ENCODE data around the gene SAP30BP. TPM values are rescaled to one million over a fixed set of nuclear protein-coding genes. Genes with fewer than 3 reads are reported as not detected.

The SAP30BP gene
- total and polyA plus RNA-seq, 2 of the 13 experiments (the other 11 are each of a cell fraction or from before 2014, with no cell fraction given) = 67.7 to 99.4 TPM

- TF ChIP-seq ARNT2 (CRISPR knock-in tag; IDR thresholded peaks at IDR 0.05; ENCODE audit: low read depth) (no peak; the same call in none of the 2 replicates), TEAD2 (CRISPR knock-in tag; IDR thresholded peaks at IDR 0.05) (peak; percentile 83; the same call in 1 of the 2 replicates), STAT5B (CRISPR knock-in tag; IDR thresholded peaks at IDR 0.05) (no peak), FOXP4 (CRISPR knock-in tag; IDR thresholded peaks at IDR 0.05) (no peak), ZMYM2 (CRISPR knock-in tag; IDR thresholded peaks at IDR 0.05) (peak; percentile 92), IRX3 (CRISPR knock-in tag; IDR thresholded peaks at IDR 0.05; ENCODE audit: borderline replicate concordance, low read depth) (peak; percentile 94; the same call in 1 of the 2 replicates), MBD4 (IDR thresholded peaks at IDR 0.05; ENCODE audit: borderline replicate concordance, low read length) (no peak), ZNF501 (CRISPR knock-in tag; IDR thresholded peaks at IDR 0.05) (no peak), ZFP37 (CRISPR knock-in tag; IDR thresholded peaks at IDR 0.05; ENCODE audit: borderline replicate concordance) (peak; percentile 90; the same call in 1 of the 2 replicates), ZGPAT (CRISPR knock-in tag; IDR thresholded peaks at IDR 0.05) (no peak; the same call in none of the 2 replicates), ZSCAN21 (CRISPR knock-in tag; IDR thresholded peaks at IDR 0.05; ENCODE audit: borderline replicate concordance) (peak; percentile 97), AFF4 (CRISPR knock-in tag; IDR thresholded peaks at IDR 0.05) (0 out of 2 replicates have a peak, but pooled peaks have one; percentile 25), RARG (CRISPR knock-in tag; IDR thresholded peaks at IDR 0.05; ENCODE audit: low read depth) (no peak), PBX2 (CRISPR knock-in tag; IDR thresholded peaks at IDR 0.05) (no peak), REL (CRISPR knock-in tag; conservative IDR thresholded peaks at IDR 0.05) (peak; percentile 64; the same call in 1 of the 2 replicates)
- TF ChIP-seq, protein P1, sequence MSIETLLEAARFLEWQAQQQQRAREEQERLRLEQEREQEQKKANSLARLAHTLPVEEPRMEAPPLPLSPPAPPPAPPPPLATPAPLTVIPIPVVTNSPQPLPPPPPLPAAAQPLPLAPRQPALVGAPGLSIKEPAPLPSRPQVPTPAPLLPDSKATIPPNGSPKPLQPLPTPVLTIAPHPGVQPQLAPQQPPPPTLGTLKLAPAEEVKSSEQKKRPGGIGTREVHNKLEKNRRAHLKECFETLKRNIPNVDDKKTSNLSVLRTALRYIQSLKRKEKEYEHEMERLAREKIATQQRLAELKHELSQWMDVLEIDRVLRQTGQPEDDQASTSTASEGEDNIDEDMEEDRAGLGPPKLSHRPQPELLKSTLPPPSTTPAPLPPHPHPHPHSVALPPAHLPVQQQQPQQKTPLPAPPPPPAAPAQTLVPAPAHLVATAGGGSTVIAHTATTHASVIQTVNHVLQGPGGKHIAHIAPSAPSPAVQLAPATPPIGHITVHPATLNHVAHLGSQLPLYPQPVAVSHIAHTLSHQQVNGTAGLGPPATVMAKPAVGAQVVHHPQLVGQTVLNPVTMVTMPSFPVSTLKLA (IDR thresholded peaks at IDR 0.05) = peak; percentile 97
- TF ChIP-seq, protein P2, sequence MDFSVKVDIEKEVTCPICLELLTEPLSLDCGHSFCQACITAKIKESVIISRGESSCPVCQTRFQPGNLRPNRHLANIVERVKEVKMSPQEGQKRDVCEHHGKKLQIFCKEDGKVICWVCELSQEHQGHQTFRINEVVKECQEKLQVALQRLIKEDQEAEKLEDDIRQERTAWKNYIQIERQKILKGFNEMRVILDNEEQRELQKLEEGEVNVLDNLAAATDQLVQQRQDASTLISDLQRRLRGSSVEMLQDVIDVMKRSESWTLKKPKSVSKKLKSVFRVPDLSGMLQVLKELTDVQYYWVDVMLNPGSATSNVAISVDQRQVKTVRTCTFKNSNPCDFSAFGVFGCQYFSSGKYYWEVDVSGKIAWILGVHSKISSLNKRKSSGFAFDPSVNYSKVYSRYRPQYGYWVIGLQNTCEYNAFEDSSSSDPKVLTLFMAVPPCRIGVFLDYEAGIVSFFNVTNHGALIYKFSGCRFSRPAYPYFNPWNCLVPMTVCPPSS (IDR thresholded peaks at IDR 0.05) = no peak
These were observed 87.5 kb downstream of the SAP30BP start (continued) for GRCh38 chr17:75754378-75755204.
